Ectodermal cell (in vitro differentiated cells): ENCODE data around the gene LINGO3.

Experiments used
- H3K27ac ChIP-seq: 2 replicates; pipeline ENCODE4 v1.7.0; 2013; ENCODE audit warnings: mild to moderate bottlenecking, low read depth, low read length; ENCODE audit not compliant: insufficient read depth, poor library complexity, severe bottlenecking
- H3K27me3 ChIP-seq: 2 replicates; pipeline ENCODE4 v1.7.0; 2013; ENCODE audit warnings: mild to moderate bottlenecking, low read length; ENCODE audit not compliant: insufficient read depth, control insufficient read depth, poor library complexity, severe bottlenecking
- H3K36me3 ChIP-seq: one replicate; pipeline ENCODE4 v1.7.0; 2013; ENCODE audit warnings: low read length; ENCODE audit not compliant: control insufficient read depth, insufficient read depth
- H3K4me1 ChIP-seq: one replicate; pipeline ENCODE4 v1.7.0; 2013; ENCODE audit warnings: low read length; ENCODE audit not compliant: control insufficient read depth, insufficient read depth
- H3K4me3 ChIP-seq: 2 replicates; pipeline ENCODE4 v1.7.0; 2013; ENCODE audit warnings: low read depth, low read length, control low read depth; ENCODE audit not compliant: insufficient read depth
- H3K9me3 ChIP-seq: 2 replicates; pipeline ENCODE4 v1.7.0; 2013; ENCODE audit warnings: mild to moderate bottlenecking, low read length, moderate library complexity; ENCODE audit not compliant: control insufficient read depth
- WGBS, 2 experiments: methylation state at CpG; one replicate each; pipeline ENCODE4 v1.1.7; 2013; ENCODE audit warnings: missing lambda C conversion rate in 2 of 2; 5-methylcytosine and 5-hydroxymethylcytosine counted together

The LINGO3 gene

DNA sequence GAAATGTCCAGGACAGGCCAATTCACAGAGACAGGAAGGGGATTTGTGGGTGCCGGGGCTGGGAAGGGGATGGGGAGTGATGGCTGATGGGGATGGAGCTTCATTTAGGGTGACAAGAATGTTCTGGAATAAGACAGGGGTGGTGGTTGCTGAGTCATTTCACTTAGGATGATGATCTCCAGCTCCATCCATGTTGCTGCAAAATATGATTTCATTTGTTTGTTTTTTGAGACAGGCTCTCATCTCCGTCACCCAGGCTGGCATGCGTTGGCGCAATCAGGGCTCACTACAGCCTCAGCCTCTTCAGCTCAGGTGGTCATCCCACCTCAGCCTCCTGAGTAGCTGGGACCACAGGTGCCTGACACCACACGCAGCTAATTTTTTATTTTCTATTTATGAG, 48.6 kb downstream of the LINGO3 start:
- 93 to 94% methylated on average over 5 of the region's 5 CpGs for WGBS, 2 experiments

More for the DNA sequence above, 48.6 kb downstream of the LINGO3 start:
- no peaks in the 10 kb centered on the region for H3K9me3 ChIP-seq
- H3K36me3 ChIP-seq, result no peaks in the 10 kb centered on the region
- no peaks in the 10 kb centered on the region for H3K4me1 ChIP-seq
- H3K27ac ChIP-seq, result no peak overlapping the region
- H3K4me3 ChIP-seq, result no peak overlapping the region
- peaks cover 2% of the 10 kb centered on the region for H3K27me3 ChIP-seq
